ENCODE results near the gene AGAP3.

The AGAP3 gene

GRCh38 chr7:151129960-151130591, 43.8 kb downstream of the AGAP3 start:
- no peak for DNase-seq
- in situ Hi-C loops (cut with MboI; ENCODE audit: low pct_unique_long_range_greater_than_20kb, low sequenced_read_pairs), result no loop called here

GRCh38 chr7:151130741-151131157, 44.5 kb downstream of the AGAP3 start:
- in situ Hi-C loops (cut with MboI; ENCODE audit: low pct_unique_long_range_greater_than_20kb, low sequenced_read_pairs), result no loop called here
- DNase-seq, result no peak

- in situ Hi-C loops (cut with MboI; ENCODE audit: low pct_unique_long_range_greater_than_20kb, low sequenced_read_pairs), result no loop called here
- no peak for DNase-seq
Measured at GRCh38 chr7:151131224-151131591, 44.9 kb downstream of the AGAP3 start.

GRCh38 chr7:151131592-151132293, 45.5 kb downstream of the AGAP3 start:
- in situ Hi-C loops (cut with MboI; ENCODE audit: low pct_unique_long_range_greater_than_20kb, low sequenced_read_pairs), result no loop called here
- no peak for DNase-seq

DNA sequence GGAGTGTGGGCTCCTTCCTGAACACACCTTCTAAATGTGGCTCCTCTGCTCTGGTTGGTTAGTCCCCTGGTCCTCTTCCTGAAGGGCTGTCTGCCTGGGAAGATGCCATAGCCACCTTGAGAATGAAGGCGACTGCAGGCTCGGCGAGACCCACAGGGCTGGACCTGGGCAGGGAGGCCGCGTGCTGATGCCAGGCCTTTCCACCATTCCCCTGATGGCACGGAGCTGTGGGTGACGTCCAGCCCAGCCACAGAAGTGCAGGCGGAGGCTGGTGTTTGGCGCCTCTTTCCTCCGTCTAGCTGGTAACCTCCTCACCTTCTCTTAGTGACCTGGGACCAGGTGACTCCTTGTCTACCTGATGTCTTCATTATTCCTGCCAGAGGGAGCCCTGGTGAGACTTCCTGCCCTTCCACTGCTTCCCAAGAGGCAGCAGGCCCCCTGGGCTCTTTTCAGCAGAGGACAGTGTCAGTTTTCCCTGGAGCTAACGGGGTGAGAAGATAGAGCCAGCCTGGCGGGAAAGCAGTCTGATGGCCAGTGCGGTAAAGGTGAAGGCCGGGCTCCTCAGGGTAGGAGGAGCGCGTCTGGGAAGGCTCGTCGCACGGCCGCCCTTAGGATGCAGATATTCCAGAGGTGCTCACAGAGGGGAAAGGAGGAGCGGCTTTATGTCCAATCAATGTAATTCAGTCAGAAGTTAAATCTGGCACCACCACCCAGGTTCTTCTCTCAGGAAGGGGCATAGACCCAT, 46.4 kb downstream of the AGAP3 start:
- in situ Hi-C loops (cut with MboI; ENCODE audit: low pct_unique_long_range_greater_than_20kb, low sequenced_read_pairs), result no loop called here
- no peak for DNase-seq

- in situ Hi-C loops (cut with MboI; ENCODE audit: low pct_unique_long_range_greater_than_20kb, low sequenced_read_pairs), result no loop called here
- DNase-seq, result no peak
Measured at GRCh38 chr7:151133266-151133985, 47.2 kb downstream of the AGAP3 start.

DNA sequence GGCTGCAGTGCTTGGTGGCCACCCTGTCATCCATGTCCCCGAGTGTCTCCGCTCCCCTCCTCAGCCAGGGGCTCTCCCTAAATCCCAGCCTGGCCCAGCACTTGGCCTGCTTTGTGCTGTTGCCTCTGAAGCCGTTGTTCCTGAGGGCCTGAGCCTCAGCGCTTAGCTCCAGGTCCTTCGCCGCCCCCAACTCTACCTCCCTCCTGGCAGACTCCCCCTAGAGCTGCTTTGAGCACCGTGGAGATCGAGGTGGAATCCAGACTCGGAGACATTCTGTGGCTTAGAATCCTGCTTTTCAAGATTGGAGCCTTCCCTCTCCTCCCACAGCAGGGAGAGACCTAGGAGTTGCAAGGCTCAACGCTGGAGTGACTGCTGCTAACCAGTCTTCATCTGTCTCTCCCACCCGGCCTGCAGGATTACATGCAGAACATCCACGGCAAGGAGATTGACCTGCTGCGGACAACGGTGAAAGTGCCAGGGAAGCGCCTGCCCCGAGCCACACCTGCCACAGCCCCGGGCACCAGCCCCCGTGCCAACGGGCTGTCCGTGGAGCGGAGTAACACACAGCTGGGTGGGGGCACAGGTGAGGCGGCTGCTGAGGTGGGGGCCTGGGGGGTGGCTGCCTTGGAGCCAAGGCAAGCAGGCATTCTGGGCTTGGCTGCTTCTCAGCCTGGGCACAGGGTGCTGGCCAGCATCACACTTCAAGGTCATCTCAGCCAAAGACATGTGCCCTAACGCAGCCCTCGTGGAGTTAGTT, 47.9 kb downstream of the AGAP3 start:
- no peak for DNase-seq
- in situ Hi-C loops (cut with MboI; ENCODE audit: low pct_unique_long_range_greater_than_20kb, low sequenced_read_pairs), result no loop called here

DNA sequence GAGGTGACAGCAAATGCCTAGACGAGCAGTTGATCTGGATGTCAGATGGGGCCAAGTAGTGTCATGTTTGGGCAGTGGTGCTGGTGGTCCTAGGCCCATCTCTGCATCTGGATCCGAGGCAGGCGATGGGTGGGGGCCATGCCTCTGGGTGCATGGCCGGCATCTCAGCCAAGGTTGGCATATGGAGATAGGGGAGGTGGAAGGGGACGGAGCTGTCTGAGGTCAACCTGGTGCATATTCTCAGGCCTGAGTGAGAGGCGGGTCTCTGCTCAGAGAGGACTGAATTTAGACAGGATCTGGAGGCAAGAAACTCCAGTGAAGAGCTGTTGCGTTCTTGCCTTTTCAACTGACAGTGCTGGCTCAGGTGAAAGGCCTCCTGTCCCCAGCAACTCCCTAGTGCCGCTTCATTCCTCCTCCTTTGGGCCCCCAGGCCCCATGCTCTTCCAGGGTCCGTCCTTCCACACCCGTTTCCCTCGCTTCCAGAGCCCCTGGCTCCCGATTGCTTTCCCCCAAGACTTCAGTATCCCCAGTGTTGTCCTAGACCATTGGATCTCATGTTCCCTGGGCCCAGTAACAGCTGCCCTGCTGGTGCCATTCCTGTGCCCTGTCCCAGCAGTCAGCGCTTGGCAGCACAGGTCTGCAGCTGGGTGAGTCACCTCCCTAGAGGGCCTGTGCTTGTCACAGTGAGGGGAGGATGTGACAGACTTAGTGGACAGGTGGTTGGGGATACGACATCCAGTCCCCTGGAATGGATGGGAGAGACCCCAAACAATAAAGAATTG, 48.7 kb downstream of the AGAP3 start:
- DNase-seq, result no peak
- in situ Hi-C loops (cut with MboI; ENCODE audit: low pct_unique_long_range_greater_than_20kb, low sequenced_read_pairs), result no loop called here

DNA sequence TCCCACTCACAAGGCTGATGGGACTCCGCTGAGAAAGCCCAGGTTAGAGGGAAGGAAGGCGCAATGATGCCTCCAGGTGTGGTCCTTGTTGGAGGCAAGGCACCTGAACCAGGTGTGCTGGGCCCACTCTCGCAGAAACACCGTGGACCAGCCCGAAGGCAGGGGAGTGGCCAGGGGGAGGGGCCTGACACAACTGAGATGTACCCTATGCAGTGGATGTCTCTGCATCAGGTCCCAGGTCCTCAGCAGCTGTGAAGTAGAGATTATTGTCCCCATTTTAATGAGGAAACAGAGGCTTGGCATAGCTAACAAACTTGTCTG, 49.2 kb downstream of the AGAP3 start:
- no peak for DNase-seq
- in situ Hi-C loops (cut with MboI; ENCODE audit: low pct_unique_long_range_greater_than_20kb, low sequenced_read_pairs), result no loop called here

DNA sequence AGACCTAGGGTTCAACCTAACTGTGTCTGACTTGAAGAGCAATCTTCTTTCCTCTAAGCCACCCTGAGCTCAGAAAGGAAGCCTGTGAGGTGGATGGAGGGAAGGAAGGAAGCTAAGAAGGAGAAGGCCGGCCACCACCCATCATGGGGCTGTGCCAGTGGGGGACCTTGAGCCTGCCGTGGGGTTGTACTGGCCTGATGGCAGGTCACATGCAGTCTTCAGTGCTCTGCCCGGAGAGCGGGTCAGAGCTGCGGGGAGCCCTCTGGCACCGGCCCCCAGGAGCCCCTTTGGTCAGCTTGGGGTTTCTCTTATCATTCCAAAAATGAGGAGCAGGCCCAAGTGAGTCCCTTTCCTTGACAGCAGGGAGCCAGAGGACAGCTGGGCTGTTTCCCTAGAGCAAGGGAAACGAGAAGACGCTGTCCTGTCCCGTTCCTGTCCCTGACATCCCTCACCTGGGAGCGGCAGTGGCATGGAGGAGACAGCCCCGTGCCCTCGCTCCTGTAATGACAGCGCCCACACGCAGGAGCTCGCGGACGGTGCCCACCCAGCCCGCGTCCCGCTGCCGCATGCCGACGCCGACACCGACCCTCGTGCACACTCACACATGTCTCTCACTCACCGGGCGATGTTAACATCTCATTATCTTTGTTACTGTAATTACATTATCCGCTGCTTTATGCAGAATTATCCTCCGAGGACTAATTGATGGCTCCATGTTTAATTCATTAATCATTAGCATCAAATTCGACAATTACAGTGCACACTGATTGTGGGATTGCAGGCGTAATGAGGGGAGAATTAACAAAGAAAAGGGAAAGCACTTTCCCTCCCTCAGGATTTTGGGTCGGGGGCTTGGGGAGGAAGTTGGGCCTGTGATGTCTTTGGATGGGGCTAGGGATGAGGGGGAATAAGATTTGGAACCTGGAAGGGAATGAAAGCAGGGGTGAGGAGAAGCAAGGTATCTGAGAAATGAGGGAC, 49.9 kb downstream of the AGAP3 start:
- no peak for DNase-seq
- in situ Hi-C loops (cut with MboI; ENCODE audit: low pct_unique_long_range_greater_than_20kb, low sequenced_read_pairs), result no loop called here

DNA sequence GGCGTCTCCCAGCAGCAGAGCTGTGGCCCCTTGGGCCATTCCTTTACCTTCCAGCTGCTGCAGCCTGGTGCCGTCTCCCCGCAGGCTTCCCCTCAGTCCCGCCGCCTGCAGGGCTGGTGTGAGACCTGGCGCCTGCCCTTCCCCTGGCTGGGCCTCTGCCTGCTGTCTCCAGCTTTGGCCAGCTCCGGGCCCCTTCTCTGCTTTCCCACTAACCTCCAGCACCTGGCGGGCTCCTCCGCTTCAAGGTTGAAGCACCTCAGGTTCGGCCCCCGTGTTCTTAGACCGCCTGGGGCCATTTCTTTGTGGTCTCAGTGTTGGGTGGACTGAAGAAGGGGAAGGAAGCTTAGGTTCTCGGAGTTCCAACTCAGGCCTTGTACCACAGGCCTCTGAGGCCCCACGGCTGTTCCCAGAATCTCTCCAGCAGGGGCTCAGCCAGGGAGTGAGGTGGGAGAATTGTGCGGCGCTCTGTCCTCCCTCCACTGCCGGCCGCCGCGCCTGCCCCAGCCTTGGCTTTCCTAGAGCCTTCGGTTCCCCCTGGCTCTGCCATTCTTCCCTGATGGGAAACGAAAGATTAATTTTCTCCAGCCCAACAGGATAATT, 50.9 kb downstream of the AGAP3 start:
- in situ Hi-C loops (cut with MboI; ENCODE audit: low pct_unique_long_range_greater_than_20kb, low sequenced_read_pairs), result no loop called here

GRCh38 chr7:151137791-151138152, 51.5 kb downstream of the AGAP3 start:
- no peak for DNase-seq
- in situ Hi-C loops (cut with MboI; ENCODE audit: low pct_unique_long_range_greater_than_20kb, low sequenced_read_pairs), result no loop called here

More for the DNA sequence above, 50.9 kb downstream of the AGAP3 start:
- peak; percentile 13 for DNase-seq

GRCh38 chr7:151138153-151138851, 52.0 kb downstream of the AGAP3 start:
- in situ Hi-C loops (cut with MboI; ENCODE audit: low pct_unique_long_range_greater_than_20kb, low sequenced_read_pairs), result no loop called here
- DNase-seq, result no peak

DNA sequence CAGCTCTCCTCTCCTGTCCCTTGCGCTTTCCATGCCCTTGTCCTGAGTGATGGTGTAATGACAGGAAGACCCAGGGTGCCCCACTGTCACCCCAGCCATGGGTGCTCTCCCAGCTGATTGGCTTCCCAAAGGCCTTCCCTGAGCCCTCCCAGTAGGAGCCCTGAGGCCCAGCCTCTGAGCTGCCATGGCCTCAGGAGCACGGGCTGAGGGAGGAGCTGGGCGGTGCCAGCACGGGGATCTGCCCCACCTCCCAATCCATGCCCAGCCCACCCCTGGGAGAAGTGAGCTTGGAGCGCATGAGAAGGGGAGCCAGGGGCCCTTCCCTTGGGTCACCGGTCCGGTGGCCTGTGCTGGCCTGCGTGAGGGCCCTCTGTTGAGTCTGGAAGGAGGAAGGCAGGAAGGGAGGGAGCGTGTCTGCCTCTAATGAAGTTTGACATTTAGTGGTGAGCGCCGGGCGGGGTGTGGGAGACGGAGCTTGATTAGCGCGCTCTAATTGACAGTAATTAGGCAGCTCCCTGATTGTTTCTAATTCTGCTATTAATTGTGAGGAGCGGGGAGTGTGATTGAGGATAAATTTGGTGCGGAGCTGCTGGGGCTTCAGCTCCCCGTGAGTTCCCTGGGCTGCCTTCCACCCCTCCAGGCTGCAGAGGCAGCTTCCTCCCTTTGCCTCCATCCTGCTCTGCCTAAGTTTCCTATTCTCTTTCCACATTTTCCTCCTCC, 53.0 kb downstream of the AGAP3 start:
- no peak for DNase-seq
- in situ Hi-C loops (cut with MboI; ENCODE audit: low pct_unique_long_range_greater_than_20kb, low sequenced_read_pairs), result no loop called here

DNA sequence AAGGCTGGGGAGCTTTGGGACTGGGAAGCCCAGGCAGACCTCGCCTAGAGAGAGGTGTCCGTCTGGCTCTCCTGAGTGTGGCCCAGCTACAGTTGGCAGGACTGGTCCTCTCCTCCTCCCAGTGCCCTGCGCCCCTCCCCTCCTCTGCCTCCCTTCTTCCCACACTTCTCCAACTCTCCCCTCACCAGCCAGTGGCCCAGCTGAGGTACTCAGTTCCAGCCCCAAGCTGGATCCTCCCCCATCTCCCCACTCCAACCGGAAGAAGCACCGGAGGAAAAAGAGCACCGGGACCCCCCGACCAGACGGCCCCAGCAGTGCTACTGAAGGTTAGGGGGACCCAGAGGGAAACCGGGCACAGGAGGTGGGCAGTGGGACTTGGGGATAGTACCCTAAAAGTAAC, 53.5 kb downstream of the AGAP3 start:
- DNase-seq, result no peak
- in situ Hi-C loops (cut with MboI; ENCODE audit: low pct_unique_long_range_greater_than_20kb, low sequenced_read_pairs), result no loop called here

DNA sequence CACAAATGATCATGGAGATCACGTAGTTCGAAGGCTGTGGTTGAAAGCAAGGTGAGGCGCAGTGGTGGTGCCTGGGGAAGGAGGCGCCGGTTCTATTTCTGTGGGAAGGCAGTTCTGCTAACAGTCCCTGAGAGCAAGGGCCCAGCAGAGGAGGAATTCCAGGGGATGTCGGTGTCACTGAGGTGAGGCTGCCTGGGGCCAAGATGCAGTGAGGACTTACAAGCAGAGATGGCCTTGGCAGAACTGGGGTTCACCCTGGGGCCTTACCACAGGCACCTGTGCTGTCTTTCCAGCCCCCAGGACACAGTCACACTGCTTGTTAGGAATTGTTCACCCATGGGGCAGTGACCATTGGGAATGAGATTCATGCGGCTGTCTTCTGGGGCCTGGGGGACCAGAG, 54.6 kb downstream of the AGAP3 start:
- in situ Hi-C loops (cut with MboI; ENCODE audit: low pct_unique_long_range_greater_than_20kb, low sequenced_read_pairs), result no loop called here
- DNase-seq, result no peak

Measured in KBM-7 (cell line).